C1 segment of cervical spinal cord (tissue), 14 donors: ENCODE results near the gene DPM3.
"Not testable (repeated sequence)": the region's sequence is repeated elsewhere in the genome, so short reads cannot be mapped to it uniquely, and the experiment has no call there.

Experiments used
- DNase-seq, 14 donors: peaks; one replicate each; lab custom pipeline; 2025; lab: John Stamatoyannopoulos, UW

DPM3 gene

GRCh38 chr1:155139895-155140629 is at the start of gene DPM3:
Gene DPM3, minus strand, starts transcription at chr1:155140531. Its CDS starts 291 bp downstream, at chr1:155140240.
- peak; percentile 47 to 89 (median 82) for DNase-seq

GRCh38 chr1:155189926-155190325 is 49.6 kb upstream of the DPM3 start:
- not testable (repeated sequence) for DNase-seq

GRCh38 chr1:155188268-155188667 is 47.9 kb upstream of the DPM3 start:
- no peak for DNase-seq

GRCh38 chr1:155187456-155187891 is 47.1 kb upstream of the DPM3 start:
- no peak for DNase-seq

- DNase-seq: no peak
These were observed 46.6 kb upstream of the DPM3 start for GRCh38 chr1:155186794-155187455.

GRCh38 chr1:155186067-155186793 is 45.9 kb upstream of the DPM3 start:
- DNase-seq: no peak

- DNase-seq: no peak
These were observed 45.4 kb upstream of the DPM3 start for GRCh38 chr1:155185783-155186066.

GRCh38 chr1:155184835-155185782 is 44.8 kb upstream of the DPM3 start:
- peak in 1 of 14 donors; percentile 43 for DNase-seq

GRCh38 chr1:155184351-155184811 is 44.0 kb upstream of the DPM3 start:
- DNase-seq: no peak

- no peak for DNase-seq
These were observed 43.5 kb upstream of the DPM3 start for GRCh38 chr1:155183775-155184221.

- DNase-seq: no peak
These were observed 41.8 kb upstream of the DPM3 start for GRCh38 chr1:155182052-155182550.

- DNase-seq: no peak
These were observed 41.2 kb upstream of the DPM3 start for GRCh38 chr1:155181371-155182051.

- DNase-seq: no peak
These were observed 39.0 kb upstream of the DPM3 start for GRCh38 chr1:155179112-155180031.

- no peak for DNase-seq
These were observed 38.2 kb upstream of the DPM3 start for GRCh38 chr1:155178441-155179111.

- DNase-seq: no peak
These were observed 37.6 kb upstream of the DPM3 start for GRCh38 chr1:155177918-155178281.

- DNase-seq: no peak
These were observed 37.0 kb upstream of the DPM3 start for GRCh38 chr1:155177192-155177917.

- DNase-seq: peak in 11 of 14 donors; percentile 30 to 77 (median 64)
These were observed 36.3 kb upstream of the DPM3 start for GRCh38 chr1:155176544-155177071.

- no peak for DNase-seq
These were observed 35.6 kb upstream of the DPM3 start for GRCh38 chr1:155175927-155176371.
